Muscle of leg (tissue), 11 donors: Measurements from ENCODE around the gene OTUB1. TPM values are rescaled to one million over a fixed set of nuclear protein-coding genes. Genes with fewer than 3 reads are reported as not detected.
A peak's percentile ranks its signal among the peaks of the same experiment; 100 is the strongest.
"Not testable (repeated sequence)": the region's sequence is repeated elsewhere in the genome, so short reads cannot be mapped to it uniquely, and the experiment has no call there.

Experiments
- DNase-seq: peaks from one replicate; pipeline ENCODE4 v3.0.0; 2013
- H3K27ac ChIP-seq: one replicate; pipeline ENCODE4 v1.5.1; 2013; ENCODE audit warnings: mild to moderate bottlenecking, low read length, control low read depth
- H3K27me3 ChIP-seq: one replicate; pipeline ENCODE4 v1.6.1; 2013; ENCODE audit warnings: low read length; ENCODE audit not compliant: control insufficient read depth, insufficient read depth
- H3K36me3 ChIP-seq: one replicate; pipeline ENCODE4 v1.6.1; 2013; ENCODE audit warnings: low read length; ENCODE audit not compliant: control insufficient read depth, insufficient read depth
- H3K4me1 ChIP-seq: one replicate; pipeline ENCODE4 v1.6.1; 2013; ENCODE audit warnings: low read length; ENCODE audit not compliant: control insufficient read depth, insufficient read depth
- H3K4me3 ChIP-seq: one replicate; pipeline ENCODE4 v1.5.1; 2013; ENCODE audit warnings: low read length, control low read depth
- H3K9me3 ChIP-seq: replicated peaks from 2 replicates; pipeline ENCODE4 v1.6.1; 2013; ENCODE audit warnings: low read depth, low read length; ENCODE audit not compliant: control insufficient read depth
- WGBS: methylation state at CpG from one replicate; pipeline ENCODE4 v1.1.5; 2013; ENCODE audit warnings: missing lambda C conversion rate; ENCODE audit not compliant: insufficient coverage; 5-methylcytosine and 5-hydroxymethylcytosine counted together
- polyA plus RNA-seq, 8 donors: library from polyadenylated mRNA; unstranded; fragments of 120-200 nt; gene quantifications; one replicate each; pipeline versions ENCODE4 v1.2.1 to v1.2.3, GENCODE V29; 2013; ENCODE audit warnings: inconsistent platforms in 1 of 8, low replicate concordance in 1 of 8; ENCODE audit not compliant: insufficient read length in 8 of 8, insufficient read depth in 1 of 8
- total RNA-seq: library from RNA; stranded (reverse); fragments of 120-200 nt; gene quantifications from one replicate; pipeline ENCODE4 v1.2.4, GENCODE V29; 2013

Gene OTUB1
- total and polyA plus RNA-seq, 9 donors, result 19.9 to 61.9 (median 54.8) TPM

DNA sequence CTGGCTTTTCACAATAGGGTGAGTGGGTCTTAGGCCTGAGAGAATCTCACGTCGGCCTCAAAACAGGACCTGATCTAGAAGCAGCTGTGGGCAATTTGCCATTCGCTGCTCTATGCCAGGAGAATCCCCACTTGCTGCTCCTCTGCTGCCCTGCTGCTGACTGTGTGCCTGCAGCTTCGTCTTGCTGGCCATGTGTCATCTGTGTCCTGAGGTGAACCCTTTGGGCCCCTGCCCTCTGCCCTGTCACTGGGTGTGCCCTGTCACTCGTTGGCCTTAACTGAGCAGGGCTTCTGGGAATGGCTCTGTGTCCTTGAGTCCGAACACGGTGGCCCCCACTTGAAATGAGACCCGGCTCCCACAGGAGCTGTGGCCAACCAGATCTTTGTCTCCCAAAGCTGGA lies 41.3 kb upstream of the OTUB1 start:
- no peak overlapping the region for H3K4me3 ChIP-seq
- H3K27ac ChIP-seq, result peak overlapping the region; percentile 87
- peak; percentile 81 for DNase-seq
- WGBS, result 25% methylated on average over 8 of the region's 8 CpGs
- H3K36me3 ChIP-seq, result peaks cover 38% of the 10 kb centered on the region
- no peaks in the 10 kb centered on the region for H3K27me3 ChIP-seq
- H3K9me3 ChIP-seq, result no peaks in the 10 kb centered on the region
- peaks cover 27% of the 10 kb centered on the region for H3K4me1 ChIP-seq

DNA sequence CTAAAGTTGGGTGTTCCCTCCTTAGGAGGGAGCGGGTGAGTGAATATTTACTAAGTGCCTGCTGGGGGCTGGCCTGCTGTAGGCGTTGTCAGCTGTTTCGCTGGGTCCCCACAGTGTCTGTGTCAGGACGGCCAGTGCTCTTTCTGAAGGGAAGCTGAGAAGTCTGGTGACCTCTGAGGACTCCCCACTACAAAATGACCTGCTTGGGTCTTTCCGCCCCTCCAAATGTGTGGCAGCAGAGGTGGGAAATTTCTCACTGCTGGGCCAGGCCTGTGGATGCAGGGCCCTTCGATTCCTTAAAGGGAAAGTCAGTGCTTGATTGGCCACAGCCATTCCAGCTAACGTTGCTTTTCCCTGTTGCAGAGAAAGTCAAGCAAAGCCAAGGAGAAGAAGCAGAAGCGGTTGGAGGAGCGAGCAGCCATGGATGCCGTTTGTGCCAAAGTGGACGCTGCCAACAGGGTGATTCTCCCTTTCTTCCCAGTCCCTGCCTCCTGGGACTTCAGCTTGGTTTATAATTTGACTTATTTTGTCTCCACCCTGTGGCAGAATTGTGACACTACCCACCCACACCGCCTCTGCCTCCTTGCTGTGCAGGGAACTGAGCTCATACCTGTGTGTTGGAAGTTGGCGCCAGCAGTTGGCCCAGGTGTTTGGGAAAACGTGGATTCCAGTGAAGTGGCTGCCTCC lies 40.6 kb upstream of the OTUB1 start:
- peaks cover 24% of the 10 kb centered on the region for H3K4me1 ChIP-seq
- H3K36me3 ChIP-seq, result peaks cover 39% of the 10 kb centered on the region
- WGBS, result 27% methylated on average over 6 of the region's 14 CpGs
- no peaks in the 10 kb centered on the region for H3K9me3 ChIP-seq
- peak overlapping the region; percentile 1 for H3K4me3 ChIP-seq
- H3K27me3 ChIP-seq, result no peaks in the 10 kb centered on the region
- peak overlapping the region; percentile 87 for H3K27ac ChIP-seq
- DNase-seq, result peak; percentile 87

DNA sequence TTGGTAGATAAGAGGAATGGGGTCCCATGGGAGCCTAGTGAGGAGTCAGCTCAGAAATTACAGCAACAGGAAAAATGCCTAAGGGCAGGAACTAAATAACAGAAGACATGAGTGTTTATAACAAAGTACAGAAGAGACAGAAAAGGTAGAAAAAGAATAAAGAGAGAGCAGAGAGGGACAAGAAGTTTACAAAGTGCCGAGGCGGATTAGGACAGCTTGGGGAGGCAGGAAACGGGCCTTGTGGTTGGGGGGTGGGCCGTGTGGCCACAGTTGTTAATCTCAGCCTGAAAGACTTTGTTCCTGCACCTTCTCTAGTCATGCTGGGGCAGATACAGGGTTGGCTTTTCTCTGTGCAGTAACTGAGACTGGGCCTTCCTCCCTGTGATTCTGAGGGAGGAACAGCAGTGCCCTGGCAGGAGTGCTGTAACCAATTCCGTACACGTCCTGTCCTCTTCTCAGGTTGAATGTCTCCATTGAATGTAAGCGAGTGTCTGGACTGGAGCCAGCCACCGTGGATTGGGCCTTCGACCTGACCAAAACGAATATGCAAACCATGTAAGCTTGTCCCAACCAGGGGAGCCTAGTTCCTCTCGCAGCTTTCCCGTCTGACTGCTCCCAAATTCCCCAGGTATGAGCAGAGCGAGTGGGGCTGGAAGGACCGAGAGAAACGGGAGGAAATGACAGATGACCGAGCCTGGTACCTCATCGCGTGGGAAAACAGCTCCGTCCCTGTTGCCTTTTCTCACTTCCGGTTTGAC lies 34.3 kb upstream of the OTUB1 start:
- WGBS, result 76% methylated on average over 19 of the region's 20 CpGs
- H3K27me3 ChIP-seq, result no peaks in the 10 kb centered on the region
- no peak overlapping the region for H3K27ac ChIP-seq
- H3K36me3 ChIP-seq, result peaks cover 65% of the 10 kb centered on the region
- no peaks in the 10 kb centered on the region for H3K9me3 ChIP-seq
- H3K4me1 ChIP-seq, result no peaks in the 10 kb centered on the region
- DNase-seq, result no peak
- H3K4me3 ChIP-seq, result no peak overlapping the region

DNA sequence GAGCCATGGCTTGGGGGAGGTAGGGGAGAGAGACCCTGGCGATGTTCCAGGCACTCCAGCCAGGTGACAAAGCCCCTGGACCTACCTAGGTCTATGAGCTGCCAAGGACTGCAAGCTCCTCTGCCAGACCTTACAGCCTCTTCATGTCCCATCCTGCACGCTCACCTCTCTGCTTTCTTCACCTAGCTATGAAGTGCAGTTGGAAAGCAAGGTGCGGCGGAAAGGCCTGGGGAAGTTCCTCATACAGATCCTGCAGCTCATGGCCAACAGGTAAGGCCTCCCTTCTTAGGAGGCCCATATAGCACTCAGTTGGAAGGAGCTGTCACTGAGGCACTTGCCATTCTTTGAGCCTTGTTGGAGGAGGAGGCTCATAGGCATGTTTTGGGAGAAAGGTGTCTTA lies 33.7 kb upstream of the OTUB1 start:
- H3K4me1 ChIP-seq, result no peaks in the 10 kb centered on the region
- peaks cover 65% of the 10 kb centered on the region for H3K36me3 ChIP-seq
- no peaks in the 10 kb centered on the region for H3K9me3 ChIP-seq
- no peak for DNase-seq
- no peak overlapping the region for H3K4me3 ChIP-seq
- no peak overlapping the region for H3K27ac ChIP-seq
- no peaks in the 10 kb centered on the region for H3K27me3 ChIP-seq
- WGBS, result no CpG with 5 or more reads among the region's 4 CpGs

DNA sequence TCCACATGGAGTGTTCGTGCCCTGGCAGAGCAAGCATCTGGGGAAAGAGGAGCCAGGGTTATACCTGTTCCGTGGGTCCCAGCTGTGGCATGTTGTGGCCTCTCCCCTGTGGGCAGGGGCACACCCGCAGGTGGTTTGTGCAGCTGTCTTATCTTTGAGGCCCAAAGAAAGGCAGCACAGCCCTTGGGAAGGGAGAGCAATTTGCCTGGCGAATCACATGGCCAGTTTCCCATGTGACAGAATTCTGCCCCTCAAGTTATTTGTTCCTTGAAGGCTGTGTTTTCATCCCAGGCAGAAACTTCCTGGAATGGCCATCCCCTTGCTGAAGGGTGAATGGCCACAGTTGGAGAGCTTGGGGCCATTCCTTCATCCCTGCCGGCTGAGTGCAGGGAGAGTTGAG lies 28.2 kb upstream of the OTUB1 start:
- DNase-seq, result no peak
- no peaks in the 10 kb centered on the region for H3K9me3 ChIP-seq
- peaks cover 43% of the 10 kb centered on the region for H3K36me3 ChIP-seq
- WGBS, result 79% methylated on average over 2 of the region's 5 CpGs
- peaks cover 24% of the 10 kb centered on the region for H3K4me1 ChIP-seq
- no peak overlapping the region for H3K27ac ChIP-seq
- H3K4me3 ChIP-seq, result no peak overlapping the region
- H3K27me3 ChIP-seq, result no peaks in the 10 kb centered on the region

DNA sequence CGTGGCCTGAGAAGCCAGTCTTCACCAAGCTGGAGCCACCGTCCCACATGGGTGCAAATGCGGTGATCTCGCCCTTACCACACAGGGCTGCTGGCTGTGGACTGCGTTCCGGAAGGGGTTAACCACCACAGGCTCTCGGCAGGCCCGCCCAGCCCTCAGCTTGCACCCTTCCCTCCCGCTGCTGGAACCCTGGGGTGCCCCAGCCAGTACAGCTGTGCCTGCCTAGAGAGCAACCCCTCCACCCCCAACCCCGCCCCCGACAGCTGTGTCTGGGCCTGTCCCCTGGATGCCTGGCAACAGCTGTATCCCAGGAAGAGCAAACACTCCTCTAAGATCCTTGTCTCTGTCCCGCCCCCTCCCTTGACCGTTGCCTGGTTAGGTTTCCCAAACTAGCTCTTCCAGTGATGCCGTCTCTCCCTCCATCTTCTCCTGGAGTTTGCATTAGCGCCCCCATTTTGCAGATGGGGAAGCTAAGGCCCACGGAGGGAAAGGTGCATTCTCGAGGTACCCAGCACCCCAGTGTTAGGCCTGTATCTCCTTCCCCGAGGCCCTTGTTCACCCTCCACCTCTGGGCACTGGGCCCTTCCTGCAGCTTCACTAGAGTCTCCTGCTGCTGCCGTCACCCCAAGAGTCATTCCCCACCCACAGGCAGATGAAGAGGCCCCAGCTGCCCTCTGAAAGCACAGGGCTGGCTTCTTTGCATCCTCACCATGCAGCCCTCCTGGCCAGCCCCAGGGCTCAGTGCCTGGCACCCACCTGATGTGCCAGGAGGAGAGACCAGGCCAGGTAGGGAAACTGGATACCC lies 24.4 kb upstream of the OTUB1 start:
- Histone ChIP-seq H3K27me3 (no peaks in the 10 kb centered on the region), H3K4me1 (peaks cover 24% of the 10 kb centered on the region), H3K4me3 (no peak overlapping the region), H3K27ac (peak overlapping the region; percentile 86), H3K9me3 (no peaks in the 10 kb centered on the region), H3K36me3 (peaks cover 10% of the 10 kb centered on the region)
- WGBS, result 18% methylated on average over 15 of the region's 19 CpGs
- peak; percentile 96 for DNase-seq

DNA sequence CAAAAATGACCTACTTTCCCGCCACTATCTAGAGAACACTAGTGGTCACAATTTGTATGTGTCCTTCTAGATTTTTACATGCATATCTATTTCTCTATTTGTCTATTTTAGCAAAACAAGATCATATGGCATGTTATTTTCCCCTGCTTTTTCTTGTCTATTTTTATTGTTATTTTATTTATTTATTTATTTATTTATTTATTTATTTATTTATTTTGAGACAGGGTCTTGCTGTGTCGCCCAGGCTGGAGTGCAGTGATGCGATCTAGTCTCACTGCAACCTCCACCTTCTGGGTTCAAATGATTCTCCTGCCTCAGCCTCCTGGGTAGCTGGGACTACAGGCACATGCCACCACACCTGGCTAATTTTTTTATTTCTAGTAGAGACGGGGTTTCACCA lies 22.3 kb upstream of the OTUB1 start:
- WGBS, result no CpG with 5 or more reads among the region's 4 CpGs
- H3K27ac ChIP-seq, DNase-seq, H3K36me3 ChIP-seq, H3K27me3 ChIP-seq, H3K9me3 ChIP-seq, H3K4me3 ChIP-seq: not testable (repeated sequence)
- peaks cover 24% of the 10 kb centered on the region for H3K4me1 ChIP-seq

DNA sequence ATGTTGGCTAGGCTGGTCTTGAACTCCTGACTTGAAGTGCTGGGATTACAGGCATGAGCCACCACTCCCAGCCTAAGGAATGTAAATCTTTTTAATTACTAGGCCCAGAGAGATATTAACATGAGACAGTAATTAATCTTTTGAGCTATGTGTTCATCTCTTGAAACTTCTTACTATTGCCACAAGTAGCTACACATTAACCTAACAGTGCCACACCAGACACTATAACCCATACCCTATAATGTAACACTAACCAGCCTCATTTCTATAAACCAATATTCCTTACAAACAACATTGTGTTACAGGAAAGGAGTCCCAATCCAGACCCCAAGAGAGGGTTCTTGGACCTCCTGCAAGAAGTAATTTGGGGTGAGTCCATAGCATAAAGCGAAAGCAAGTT lies 19.8 kb upstream of the OTUB1 start:
- H3K9me3 ChIP-seq, result no peaks in the 10 kb centered on the region
- no peak overlapping the region for H3K4me3 ChIP-seq
- H3K4me1 ChIP-seq, result peaks cover 14% of the 10 kb centered on the region
- H3K27me3 ChIP-seq, result no peaks in the 10 kb centered on the region
- WGBS, result 80% methylated on average over 1 of the region's 1 CpG
- DNase-seq, result no peak
- H3K36me3 ChIP-seq, result no peaks in the 10 kb centered on the region
- no peak overlapping the region for H3K27ac ChIP-seq

DNA sequence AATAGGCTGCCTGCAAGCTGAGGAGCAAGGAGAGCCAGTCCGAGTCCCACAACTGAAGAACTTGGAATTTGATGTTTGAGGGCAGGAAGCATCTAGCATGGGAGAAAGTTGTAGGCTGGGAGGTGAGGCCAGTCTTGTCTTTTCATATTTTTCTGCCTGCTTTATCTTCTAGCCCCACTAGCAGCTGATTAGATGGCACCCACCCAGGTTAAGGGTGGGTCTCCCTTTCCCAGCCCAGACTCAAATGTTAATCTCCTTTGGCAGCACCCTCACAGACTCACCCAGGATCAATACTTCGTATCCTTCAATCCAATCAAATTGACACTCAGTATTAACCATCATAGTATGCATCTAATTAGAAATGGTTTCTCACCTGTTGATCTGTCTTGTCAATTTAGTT lies 16.8 kb upstream of the OTUB1 start:
- H3K27ac ChIP-seq, result no peak overlapping the region
- H3K9me3 ChIP-seq, result no peaks in the 10 kb centered on the region
- 80% methylated on average over 1 of the region's 2 CpGs for WGBS
- no peaks in the 10 kb centered on the region for H3K36me3 ChIP-seq
- H3K4me1 ChIP-seq, result peaks cover 3% of the 10 kb centered on the region
- DNase-seq, result no peak
- no peak overlapping the region for H3K4me3 ChIP-seq
- no peaks in the 10 kb centered on the region for H3K27me3 ChIP-seq

DNA sequence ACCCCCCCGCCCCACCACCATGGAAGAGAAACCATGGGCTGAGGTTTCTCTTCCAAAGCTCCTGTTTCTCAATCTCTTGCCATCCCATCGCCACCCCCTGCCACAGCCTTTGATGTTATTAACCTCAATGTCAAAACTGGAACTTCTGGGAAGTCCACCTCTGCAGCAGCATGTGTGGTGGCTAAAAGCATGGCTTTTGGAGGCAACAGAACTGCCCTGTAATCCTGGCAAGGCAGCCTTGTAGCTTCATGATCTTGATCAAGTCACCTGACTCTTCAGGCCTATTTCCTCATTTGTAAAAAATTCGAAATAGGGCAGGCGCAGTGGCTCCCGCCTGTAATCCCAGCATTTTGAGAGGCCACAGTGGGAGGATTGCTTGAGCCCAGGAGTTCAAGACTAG lies 15.3 kb upstream of the OTUB1 start:
- no peaks in the 10 kb centered on the region for H3K9me3 ChIP-seq
- no peak overlapping the region for H3K27ac ChIP-seq
- DNase-seq, result no peak
- no peaks in the 10 kb centered on the region for H3K27me3 ChIP-seq
- peaks cover 2% of the 10 kb centered on the region for H3K36me3 ChIP-seq
- 58% methylated on average over 4 of the region's 5 CpGs for WGBS
- peaks cover 10% of the 10 kb centered on the region for H3K4me1 ChIP-seq
- no peak overlapping the region for H3K4me3 ChIP-seq
